ENCODE measurements around the gene ZC2HC1C.

DNA sequence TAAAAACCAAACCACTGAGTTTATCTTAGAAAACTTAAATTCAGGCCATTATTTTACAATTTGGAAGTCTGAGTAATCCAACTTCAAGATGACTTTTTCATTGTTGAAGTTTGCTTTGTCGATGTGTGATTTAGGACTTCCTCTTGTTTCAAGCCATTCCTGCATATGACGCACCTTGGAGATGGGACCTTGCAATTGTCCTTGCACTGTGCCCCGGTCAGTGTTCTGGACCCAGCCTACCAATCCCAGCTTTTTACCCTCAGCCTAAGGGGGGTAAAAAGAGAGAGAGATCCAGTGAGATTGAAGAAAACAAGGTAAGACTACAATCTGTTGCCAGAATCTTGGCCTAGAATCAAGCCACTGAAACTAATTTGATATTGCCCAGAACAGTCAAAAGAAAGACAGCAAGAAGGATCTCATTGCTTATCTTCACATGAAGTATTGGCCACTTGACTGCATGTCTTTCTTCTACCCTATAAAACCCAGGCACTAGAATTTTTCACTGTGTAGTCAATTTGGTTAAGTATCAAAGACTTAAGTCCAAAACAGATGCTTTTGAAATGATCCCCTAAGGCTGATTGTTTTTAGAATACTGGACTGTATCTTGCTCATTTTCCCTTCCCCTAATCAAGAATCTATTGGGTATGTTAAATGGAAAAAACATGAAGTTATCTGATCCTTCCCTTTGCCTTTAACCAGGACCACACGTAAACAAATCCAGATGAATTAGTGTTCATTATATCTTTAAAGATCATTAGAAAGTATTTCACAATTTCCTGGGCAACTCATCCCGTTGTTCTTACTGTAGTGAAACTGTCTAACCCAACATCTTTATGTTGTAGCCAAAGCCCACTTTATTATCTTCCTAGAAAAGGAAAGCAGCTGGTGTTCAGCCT, 15.8 kb upstream of the ZC2HC1C start:
- TF ChIP-seq POLR2AphosphoS5 (IDR thresholded peaks at IDR 0.05; ENCODE audit: low read depth, low read length) (no peak), POLR2A (IDR thresholded peaks at IDR 0.05; ENCODE audit: low read depth, low read length) (no peak), SPI1 (IDR thresholded peaks at IDR 0.05; ENCODE audit: low read depth, low read length) (no peak), TAF1 (IDR thresholded peaks at IDR 0.05; ENCODE audit: low read depth, low read length) (no peak), POU2F2 (IDR thresholded peaks at IDR 0.05; ENCODE audit: low read depth, low read length) (no peak), PAX5 (IDR thresholded peaks at IDR 0.05; ENCODE audit: insufficient read depth, low read length, severe bottlenecking) (no peak)

Data from GM12891 (cell line).